OCI-LY1 (cell line): ENCODE measurements around the gene TMEM45A.

Experiments
- H2AFZ ChIP-seq: fragments of 200-600 bp; sonication (generic), shearing (Covaris generic); 2 replicates; pipeline ENCODE4 v1.6.0; 2014; ENCODE audit warnings: antibody characterized with exemption, mild to moderate bottlenecking, low read length
- H3F3A ChIP-seq: fragments of 200-600 bp; sonication (generic), shearing (Covaris generic); 2 replicates; pipeline ENCODE4 v1.6.0; 2014; ENCODE audit warnings: mild to moderate bottlenecking, antibody characterized with exemption, low read length, moderate library complexity; ENCODE audit not compliant: insufficient read depth
- H3K27ac ChIP-seq: fragments of 200-600 bp; sonication (generic); 2 replicates; pipeline ENCODE4 v1.5.1; 2014; ENCODE audit warnings: low read length, mixed run types, mild to moderate bottlenecking, low read depth; ENCODE audit not compliant: poor library complexity, severe bottlenecking
- H3K27me3 ChIP-seq: fragments of 200-600 bp; sonication (generic); 2 replicates; pipeline ENCODE4 v1.6.0; 2014; ENCODE audit warnings: antibody characterized with exemption, mild to moderate bottlenecking, low read length, moderate library complexity; ENCODE audit not compliant: insufficient read depth
- H3K36me3 ChIP-seq: fragments of 200-600 bp; sonication (generic); 2 replicates; pipeline ENCODE4 v1.6.1; 2014; ENCODE audit warnings: mild to moderate bottlenecking, antibody characterized with exemption, low read length, moderate library complexity, mixed read lengths; ENCODE audit not compliant: insufficient read depth
- H3K4me1 ChIP-seq: fragments of 200-600 bp; sonication (generic); 2 replicates; pipeline ENCODE4 v1.5.1; 2014; ENCODE audit warnings: mild to moderate bottlenecking, low read length, moderate library complexity; ENCODE audit not compliant: insufficient read depth, severe bottlenecking
- H3K4me2 ChIP-seq: fragments of 200-600 bp; sonication (generic), shearing (Covaris generic); 2 replicates; pipeline ENCODE4 v1.6.1; 2014; ENCODE audit warnings: low read length
- H3K4me3 ChIP-seq: fragments of 200-600 bp; sonication (generic); 2 replicates; pipeline ENCODE4 v1.5.1; 2014; ENCODE audit warnings: low read length, low read depth, mild to moderate bottlenecking, mixed read lengths; ENCODE audit not compliant: poor library complexity, severe bottlenecking
- H3K79me2 ChIP-seq: fragments of 200-600 bp; shearing (Covaris generic); 2 replicates; pipeline ENCODE4 v1.6.1; 2016; ENCODE audit warnings: mixed run types, low read length, mixed read lengths; ENCODE audit not compliant: insufficient read depth
- H3K9ac ChIP-seq: fragments of 200-600 bp; sonication (generic), shearing (Covaris generic); 2 replicates; pipeline ENCODE4 v1.6.1; 2014; ENCODE audit warnings: mild to moderate bottlenecking, low read length, mixed read lengths
- H3K9me2 ChIP-seq: fragments of 200-600 bp; sonication (generic), shearing (Covaris generic); 2 replicates; pipeline ENCODE4 v1.6.1; 2014; ENCODE audit warnings: low read depth, mild to moderate bottlenecking, low read length, mixed read lengths
- H3K9me3 ChIP-seq: fragments of 200-600 bp; shearing (Covaris generic); 2 replicates; pipeline ENCODE4 v1.6.1; 2014; ENCODE audit warnings: low read length, mixed read lengths
- H4K20me1 ChIP-seq: fragments of 200-600 bp; sonication (generic), shearing (Covaris generic); 2 replicates; pipeline ENCODE4 v1.6.0; 2016; ENCODE audit warnings: mild to moderate bottlenecking, low read length; ENCODE audit not compliant: insufficient read depth
- CTCF ChIP-seq: fragments of 200-600 bp; sonication (generic), shearing (Covaris generic); IDR thresholded peaks from 2 replicates; pipeline ENCODE4 v1.5.1; 2017; ENCODE audit warnings: mild to moderate bottlenecking, antibody characterized with exemption, low read length, moderate library complexity, mixed read lengths
- EZH2 ChIP-seq: fragments of 200-600 bp; sonication (generic), shearing (Covaris generic); IDR thresholded peaks from 2 replicates; pipeline ENCODE4 v1.8.0; 2017; ENCODE audit warnings: borderline replicate concordance, mixed run types, mild to moderate bottlenecking, antibody characterized with exemption, low read length, moderate library complexity, mixed read lengths

The TMEM45A gene

GRCh38 chr3:100545371-100545770 is 53.0 kb downstream of the TMEM45A start:
- H4K20me1 ChIP-seq, result no peaks in the 10 kb centered on the region
- H3K4me2 ChIP-seq, result no peak overlapping the region
- H2AFZ ChIP-seq, result no peak overlapping the region
- H3K27ac ChIP-seq, result no peak overlapping the region
- H3K36me3 ChIP-seq, result no peaks in the 10 kb centered on the region
- H3K9me3 ChIP-seq, result no peaks in the 10 kb centered on the region
- H3K9ac ChIP-seq, result no peak overlapping the region
- no peak overlapping the region for H3K4me3 ChIP-seq
- TF ChIP-seq CTCF (no peak), EZH2 (no peak)
- no peaks in the 10 kb centered on the region for H3K4me1 ChIP-seq
- H3K27me3 ChIP-seq, result no peaks in the 10 kb centered on the region
- no peaks in the 10 kb centered on the region for H3K9me2 ChIP-seq
- H3K79me2 ChIP-seq, result no peaks in the 10 kb centered on the region
- H3F3A ChIP-seq, result no peaks in the 10 kb centered on the region; the same call in 1 of the 2 replicates

GRCh38 chr3:100546020-100546744 is 53.8 kb downstream of the TMEM45A start:
- no peak overlapping the region for H3K4me2 ChIP-seq
- H3K9me3 ChIP-seq, result no peaks in the 10 kb centered on the region
- H4K20me1 ChIP-seq, result no peaks in the 10 kb centered on the region
- no peak overlapping the region for H3K27ac ChIP-seq
- no peak overlapping the region for H3K4me3 ChIP-seq
- H3F3A ChIP-seq, result no peaks in the 10 kb centered on the region; the same call in 1 of the 2 replicates
- no peaks in the 10 kb centered on the region for H3K9me2 ChIP-seq
- H3K27me3 ChIP-seq, result no peaks in the 10 kb centered on the region
- no peaks in the 10 kb centered on the region for H3K4me1 ChIP-seq
- no peak for TF ChIP-seq CTCF
- TF ChIP-seq EZH2, result no peak
- H3K36me3 ChIP-seq, result no peaks in the 10 kb centered on the region
- H3K9ac ChIP-seq, result no peak overlapping the region
- H3K79me2 ChIP-seq, result no peaks in the 10 kb centered on the region
- H2AFZ ChIP-seq, result no peak overlapping the region

GRCh38 chr3:100548053-100548452 is 55.6 kb downstream of the TMEM45A start:
- no peak for TF ChIP-seq EZH2
- no peak for TF ChIP-seq CTCF

More at GRCh38 chr3:100548053-100548452, 55.6 kb downstream of the TMEM45A start:
- Histone ChIP-seq H3K36me3 (no peaks in the 10 kb centered on the region), H3K27ac (no peak overlapping the region), H3K4me3 (no peak overlapping the region), H3K9me3 (no peaks in the 10 kb centered on the region), H3K9me2 (no peaks in the 10 kb centered on the region), H3K9ac (no peak overlapping the region), H4K20me1 (no peaks in the 10 kb centered on the region), H3F3A (no peaks in the 10 kb centered on the region; the same call in 1 of the 2 replicates), H3K4me2 (no peak overlapping the region), H3K79me2 (no peaks in the 10 kb centered on the region), H2AFZ (no peak overlapping the region), H3K27me3 (no peaks in the 10 kb centered on the region), H3K4me1 (no peaks in the 10 kb centered on the region)
